NT2/D1 (cell line): Measurements from ENCODE around the gene LEMD1.

Experiments
- SUZ12 ChIP-seq: IDR thresholded peaks from 2 replicates; pipeline ENCODE4 v1.6.1; 2011; ENCODE audit not compliant: insufficient read length, insufficient read depth; ENCODE audit errors: extremely low read depth
- YY1 ChIP-seq: IDR thresholded peaks from 2 replicates; pipeline ENCODE4 v1.6.1; 2011; ENCODE audit not compliant: insufficient read length, insufficient read depth
- ZNF274 ChIP-seq: IDR thresholded peaks from 2 replicates; pipeline ENCODE4 v1.6.1; 2011; ENCODE audit warnings: mild to moderate bottlenecking, low read depth, low read length

DNA sequence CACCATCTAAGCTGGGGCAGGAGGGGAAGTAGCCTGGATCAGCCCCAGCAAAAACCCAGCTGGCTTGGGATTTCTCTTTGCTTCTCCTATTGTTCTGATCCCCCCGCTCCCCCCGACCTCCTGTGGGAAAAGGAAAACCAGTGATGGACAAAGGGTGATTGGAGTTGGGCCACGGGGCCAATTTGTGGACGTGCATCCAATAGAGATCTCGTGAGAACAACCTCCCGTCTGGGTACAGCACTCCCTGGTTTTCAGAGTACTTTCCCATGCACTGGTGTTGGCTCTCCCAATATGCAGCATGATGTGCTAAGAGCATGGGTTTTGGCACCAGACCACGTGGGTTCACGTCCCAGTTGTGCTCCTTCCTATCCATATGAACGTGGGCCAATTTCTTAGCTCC, 25.0 kb upstream of the LEMD1 start:
- TF ChIP-seq ZNF274 (no peak), YY1 (no peak), SUZ12 (no peak)
